GM11168 (cell line): ENCODE results near the gene CSTF2T.

Experiments
- in situ Hi-C: fragments of 300-500 bp; cut with MboI; formaldehyde crosslinking; loops from one replicate; pipeline ENCODE4 v1.12.0; 2022; ENCODE audit warnings: low sequenced_read_pairs; ENCODE audit not compliant: unreplicated experiment

Gene CSTF2T

GRCh38 chr10:51656503-51656902 is 42.9 kb downstream of the CSTF2T start:
- in situ Hi-C loops: no loop called here

GRCh38 chr10:51654918-51655317 is 44.5 kb downstream of the CSTF2T start:
- in situ Hi-C loops: no loop called here

GRCh38 chr10:51653025-51653424 is 46.4 kb downstream of the CSTF2T start:
- in situ Hi-C loops: no loop called here

GRCh38 chr10:51651063-51651462 is 48.3 kb downstream of the CSTF2T start:
- in situ Hi-C loops: no loop called here

GRCh38 chr10:51649064-51649463 is 50.3 kb downstream of the CSTF2T start:
- in situ Hi-C loops: no loop called here
